Prostate gland (tissue), 2 donors: Measurements from ENCODE around the gene ZFP91. TPM values are rescaled to one million over a fixed set of nuclear protein-coding genes. Genes with fewer than 3 reads are reported as not detected.

Experiments
- DNase-seq: peaks from one replicate; pipeline ENCODE4 v3.0.0-alpha.2; 2019; ENCODE audit warnings: low spot score
- H3K27ac ChIP-seq, 2 donors: fragments of 200-600 bp; sonication (generic); 2 replicates each; pipeline ENCODE4 v1.5.1; 2017 to 2019
- H3K27me3 ChIP-seq: fragments of 200-600 bp; sonication (generic); replicated peaks from 2 replicates; pipeline ENCODE4 v1.5.1; 2019; ENCODE audit not compliant: insufficient read depth
- H3K36me3 ChIP-seq, 2 donors: fragments of 200-600 bp; sonication (generic); 1 replicate in 1 of 2; 2 replicates in 1 of 2; pipeline versions ENCODE4 v1.5.1 to v1.8.1; 2017 to 2019
- H3K4me1 ChIP-seq: fragments of 200-600 bp; sonication (generic); replicated peaks from 2 replicates; pipeline ENCODE4 v1.5.1; 2019
- H3K4me3 ChIP-seq, 2 donors: fragments of 200-600 bp; sonication (generic); 2 replicates each; pipeline ENCODE4 v1.5.1; 2017 to 2019
- H3K9me3 ChIP-seq: fragments of 200-600 bp; sonication (generic); 2 replicates; pipeline ENCODE4 v1.5.1; 2017
- POLR2A ChIP-seq: fragments of 450-650 bp; IDR thresholded peaks from one replicate; pipeline ENCODE4 v1.6.1; 2016; ENCODE audit warnings: antibody characterized with exemption, mild to moderate bottlenecking
- POLR2AphosphoS5 ChIP-seq: sonication (generic); formaldehyde crosslinking; IDR thresholded peaks from one replicate; pipeline ENCODE4 v1.6.1; 2017; ENCODE audit warnings: antibody characterized with exemption
- WGBS: methylation state at CpG from one replicate; pipeline ENCODE4 v1.1.5; 2018; 5-methylcytosine and 5-hydroxymethylcytosine counted together
- intact Hi-C: fragments of 100-400 bp; cut with DNase I; formaldehyde crosslinking; loops from one replicate; pipeline ENCODE4 v1.14.2; 2022
- total RNA-seq, 2 donors: library from RNA; depleted of rRNA; stranded (reverse); fragments of >200 nt; gene quantifications; one replicate each; pipeline ENCODE4 v1.1.0, GENCODE V29; 2016
- TF ChIP-seq, protein P1 (sequence below), 4 experiments: fragments of 200-600 bp in 2 of 4; fragments of 450-650 bp in 2 of 4; sonication (generic) in 2 of 4; IDR thresholded peaks; 1 replicate in 3 of 4; 2 replicates in 1 of 4; pipeline ENCODE4 v1.5.1; 2016 to 2019; ENCODE audit warnings: antibody characterized with exemption in 4 of 4, mild to moderate bottlenecking in 2 of 4, moderate library complexity in 2 of 4

Gene ZFP91
- total RNA-seq, 2 donors from 2014 or later: 34.0 to 70.7 TPM

DNA sequence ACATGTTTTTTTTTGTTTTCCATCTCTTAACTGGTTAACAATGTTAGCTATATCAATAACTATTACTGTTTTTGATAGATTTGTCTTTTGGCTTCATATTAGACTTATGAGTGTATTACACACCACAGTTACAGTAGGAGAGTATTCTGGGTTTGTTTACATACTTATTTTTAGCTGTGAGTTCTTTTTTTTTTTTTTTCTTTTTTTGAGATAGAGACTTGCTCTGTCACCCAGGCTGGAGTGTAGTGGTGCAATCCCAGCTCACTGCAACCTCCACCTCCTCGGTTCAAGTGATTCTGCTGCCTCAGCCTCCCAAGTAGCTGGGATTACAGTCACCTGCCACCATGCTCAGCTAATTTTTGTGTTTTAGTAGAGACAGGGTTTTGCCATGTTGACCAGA is 71.6 kb downstream of the ZFP91 start:
- WGBS: 75% methylated on average over 1 of the region's 1 CpG
- DNase-seq: no peak
- Histone ChIP-seq H3K9me3 (no peaks in the 10 kb centered on the region), H3K4me3 (no peak overlapping the region), H3K27me3 (no peaks in the 10 kb centered on the region), H3K4me1 (no peaks in the 10 kb centered on the region), H3K36me3 (no peaks in the 10 kb centered on the region), H3K27ac (no peak overlapping the region)
- TF ChIP-seq, protein P1, sequence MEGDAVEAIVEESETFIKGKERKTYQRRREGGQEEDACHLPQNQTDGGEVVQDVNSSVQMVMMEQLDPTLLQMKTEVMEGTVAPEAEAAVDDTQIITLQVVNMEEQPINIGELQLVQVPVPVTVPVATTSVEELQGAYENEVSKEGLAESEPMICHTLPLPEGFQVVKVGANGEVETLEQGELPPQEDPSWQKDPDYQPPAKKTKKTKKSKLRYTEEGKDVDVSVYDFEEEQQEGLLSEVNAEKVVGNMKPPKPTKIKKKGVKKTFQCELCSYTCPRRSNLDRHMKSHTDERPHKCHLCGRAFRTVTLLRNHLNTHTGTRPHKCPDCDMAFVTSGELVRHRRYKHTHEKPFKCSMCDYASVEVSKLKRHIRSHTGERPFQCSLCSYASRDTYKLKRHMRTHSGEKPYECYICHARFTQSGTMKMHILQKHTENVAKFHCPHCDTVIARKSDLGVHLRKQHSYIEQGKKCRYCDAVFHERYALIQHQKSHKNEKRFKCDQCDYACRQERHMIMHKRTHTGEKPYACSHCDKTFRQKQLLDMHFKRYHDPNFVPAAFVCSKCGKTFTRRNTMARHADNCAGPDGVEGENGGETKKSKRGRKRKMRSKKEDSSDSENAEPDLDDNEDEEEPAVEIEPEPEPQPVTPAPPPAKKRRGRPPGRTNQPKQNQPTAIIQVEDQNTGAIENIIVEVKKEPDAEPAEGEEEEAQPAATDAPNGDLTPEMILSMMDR (IDR thresholded peaks at IDR 0.05): no peak
- TF ChIP-seq POLR2AphosphoS5: no peak
- intact Hi-C loops: no loop called here

DNA sequence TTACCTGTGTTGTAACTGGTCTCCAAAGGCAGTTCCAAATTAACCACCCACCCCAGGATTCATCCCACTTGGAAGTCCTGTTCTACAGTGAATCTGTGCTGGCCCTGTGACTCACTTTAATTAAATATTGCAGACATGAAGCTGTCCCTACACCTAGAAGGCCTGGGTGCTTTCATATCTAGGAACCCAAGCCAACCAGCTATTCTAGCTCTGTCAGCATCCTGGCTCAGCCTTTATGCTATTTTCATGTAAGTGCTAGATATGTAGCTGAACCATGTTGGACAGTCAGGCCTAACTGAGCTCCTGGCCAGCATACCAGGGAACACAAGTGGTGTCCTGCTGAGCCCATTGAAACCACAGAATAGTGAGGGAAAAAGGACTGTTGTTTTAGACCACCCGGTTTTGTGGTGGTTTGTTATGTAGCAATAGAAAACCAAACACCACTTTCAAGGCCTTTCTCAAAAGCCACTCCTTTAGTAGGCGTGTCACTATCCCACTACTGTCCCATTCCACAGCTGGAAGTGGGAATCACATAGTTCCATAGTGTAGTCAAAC is 73.9 kb downstream of the ZFP91 start:
- intact Hi-C loops: no loop called here

DNA sequence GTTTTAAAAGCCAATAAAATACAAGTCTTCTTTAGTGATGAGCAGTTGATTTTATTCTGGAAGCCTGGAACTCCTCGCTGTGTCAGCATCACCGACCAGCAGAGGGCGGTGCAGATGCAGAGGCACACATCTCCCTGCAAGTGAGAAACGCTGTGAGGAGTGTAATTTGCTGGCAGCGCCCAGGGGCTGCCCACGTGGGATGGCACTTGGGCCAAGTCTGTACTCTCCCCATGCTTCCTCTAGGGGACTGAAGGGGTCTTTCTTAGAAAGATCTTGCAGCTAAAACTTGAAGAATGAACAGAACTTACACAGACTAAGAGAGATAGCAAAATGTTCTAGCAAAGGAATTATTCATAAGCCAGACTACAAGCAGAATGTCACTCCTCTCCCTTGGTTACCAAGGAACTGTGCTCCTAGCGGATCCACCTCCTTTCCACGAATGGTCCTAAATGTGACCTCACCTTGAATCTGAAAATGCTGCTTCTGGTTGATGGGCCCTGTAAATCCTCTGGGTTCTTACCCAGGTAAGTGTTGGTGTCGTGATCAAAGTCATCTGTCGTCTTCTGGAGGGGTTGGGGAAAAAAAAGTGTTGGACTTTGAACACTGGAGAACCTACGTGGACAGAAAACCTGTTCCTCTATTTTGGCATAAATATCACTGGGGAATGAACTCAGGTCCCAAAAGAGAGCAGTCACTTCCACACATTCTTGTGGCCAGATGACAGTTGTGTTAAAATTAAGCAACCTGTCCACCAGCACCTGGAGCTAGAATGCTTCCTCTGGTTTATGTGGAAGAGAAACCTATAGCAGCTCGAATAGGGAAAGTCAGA is 75.4 kb downstream of the ZFP91 start:
- no peaks in the 10 kb centered on the region for H3K9me3 ChIP-seq
- DNase-seq: peak; percentile 69
- no peaks in the 10 kb centered on the region for H3K36me3 ChIP-seq
- WGBS: 30% methylated on average over 12 of the region's 12 CpGs
- intact Hi-C loops: loop anchor here (2.0 kb wide), 1 partner anchor 505 kb away; no protein-coding TSS in a partner anchor
- no peak for TF ChIP-seq POLR2A
- peak; percentile 59 for TF ChIP-seq POLR2AphosphoS5
- TF ChIP-seq, protein P1 (IDR thresholded peaks at IDR 0.05): peak; percentile 53 to 85 (median 84)
- no peak overlapping the region for H3K27ac ChIP-seq
- no peaks in the 10 kb centered on the region for H3K4me1 ChIP-seq
- no peak overlapping the region for H3K4me3 ChIP-seq
- no peaks in the 10 kb centered on the region for H3K27me3 ChIP-seq

More for the DNA sequence above, 73.9 kb downstream of the ZFP91 start:
- Histone ChIP-seq H3K4me3 (no peak overlapping the region), H3K9me3 (no peaks in the 10 kb centered on the region), H3K36me3 (no peaks in the 10 kb centered on the region), H3K27ac (no peak overlapping the region), H3K27me3 (no peaks in the 10 kb centered on the region), H3K4me1 (no peaks in the 10 kb centered on the region)
- 81% methylated on average over 2 of the region's 2 CpGs for WGBS
- TF ChIP-seq POLR2A (no peak), POLR2AphosphoS5 (no peak)
- TF ChIP-seq, protein P1 (IDR thresholded peaks at IDR 0.05): no peak
- no peak for DNase-seq

DNA sequence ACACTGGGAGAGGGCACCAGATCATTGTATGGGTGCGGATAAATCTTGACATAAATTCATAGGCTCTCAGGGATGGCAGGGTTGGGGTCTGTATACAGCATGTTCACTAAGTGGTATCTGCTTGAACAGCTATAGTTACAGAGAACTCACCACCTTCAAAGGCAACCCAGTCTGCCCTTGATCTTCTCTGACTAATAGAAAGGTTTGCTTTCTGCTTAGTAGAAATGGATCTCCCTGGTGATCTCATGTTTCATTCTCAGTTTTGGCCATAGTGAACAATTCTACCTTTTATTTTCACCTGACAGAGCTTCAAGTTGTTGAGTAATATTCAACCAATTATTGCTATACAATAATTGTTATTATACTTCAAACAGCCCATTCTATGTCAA is 76.0 kb downstream of the ZFP91 start:
- DNase-seq: no peak
- WGBS: 100% methylated on average over 1 of the region's 1 CpG
- Histone ChIP-seq H3K36me3 (no peaks in the 10 kb centered on the region), H3K27ac (no peak overlapping the region), H3K27me3 (no peaks in the 10 kb centered on the region), H3K4me1 (no peaks in the 10 kb centered on the region), H3K4me3 (no peak overlapping the region), H3K9me3 (no peaks in the 10 kb centered on the region)
- TF ChIP-seq, protein P1 (IDR thresholded peaks at IDR 0.05): no peak
- TF ChIP-seq POLR2A (no peak), POLR2AphosphoS5 (no peak)
- intact Hi-C loops: loop anchor here (2.0 kb wide), 1 partner anchor 504 kb away; no protein-coding TSS in a partner anchor
